SK-N-SH treated with all-trans-retinoic acid at 6 μM for 48 hours (cell line): Measurements from ENCODE around the gene GPHA2.

Experiments
- ATAC-seq: fragments of 200-7000 bp; cut with Tn5 transposase; 3 replicates; pipeline ENCODE4 v1.9.1; 2020; ENCODE audit warnings: mild to moderate bottlenecking, moderate library complexity
- ARNTL ChIP-seq: fragments of 450-650 bp; formaldehyde crosslinking; IDR thresholded peaks from 2 replicates; pipeline ENCODE4 v1.5.0; 2020; ENCODE audit warnings: low read depth, mild to moderate bottlenecking, moderate library complexity, borderline replicate concordance
- BACH2 ChIP-seq: fragments of 250-450 bp; sonication (Bioruptor Pico); IDR thresholded peaks from 2 replicates; pipeline ENCODE4 v1.9.0; 2021; ENCODE audit warnings: mild to moderate bottlenecking, borderline replicate concordance
- CSDC2 ChIP-seq: fragments of 250-450 bp; sonication (Bioruptor Pico); IDR thresholded peaks from 2 replicates; pipeline ENCODE4 v1.5.0; 2020; ENCODE audit warnings: mild to moderate bottlenecking, moderate library complexity
- ESRRG ChIP-seq: fragments of 250-450 bp; sonication (Bioruptor Pico); IDR thresholded peaks from 2 replicates; pipeline ENCODE4 v1.6.1; 2021; ENCODE audit warnings: mild to moderate bottlenecking
- GLIS3 ChIP-seq: fragments of 250-450 bp; sonication (Bioruptor Pico); IDR thresholded peaks from 2 replicates; pipeline ENCODE4 v1.5.0; 2020; ENCODE audit warnings: mild to moderate bottlenecking, moderate library complexity
- ISL1 ChIP-seq: fragments of 250-450 bp; sonication (Bioruptor Pico); IDR thresholded peaks from 2 replicates; pipeline ENCODE4 v2.1.2; 2022; ENCODE audit warnings: mild to moderate bottlenecking, moderate library complexity
- OSR1 ChIP-seq: fragments of 250-450 bp; sonication (Bioruptor Pico); IDR thresholded peaks from 2 replicates; pipeline ENCODE4 v1.8.0; 2022; ENCODE audit warnings: moderate library complexity, mild to moderate bottlenecking, inconsistent platforms
- PPARA ChIP-seq: fragments of 250-450 bp; sonication (Bioruptor Pico); IDR thresholded peaks from 2 replicates; pipeline ENCODE4 v1.5.0; 2020; ENCODE audit warnings: mild to moderate bottlenecking, borderline replicate concordance
- RARB ChIP-seq: fragments of 250-450 bp; sonication (Bioruptor Pico); IDR thresholded peaks from 2 replicates; pipeline ENCODE4 v1.8.0; 2021; ENCODE audit warnings: mild to moderate bottlenecking, moderate library complexity
- SNAI2 ChIP-seq: fragments of 250-450 bp; sonication (Bioruptor Pico); IDR thresholded peaks from 2 replicates; pipeline ENCODE4 v1.5.0; 2020; ENCODE audit warnings: mild to moderate bottlenecking, moderate library complexity
- TCF4 ChIP-seq: fragments of 250-450 bp; sonication (Bioruptor Pico); IDR thresholded peaks from 2 replicates; pipeline ENCODE4 v1.8.0; 2021; ENCODE audit warnings: mild to moderate bottlenecking, moderate library complexity, borderline replicate concordance
- ZC3H10 ChIP-seq: fragments of 250-450 bp; sonication (Bioruptor Pico); IDR thresholded peaks from 2 replicates; pipeline ENCODE4 v1.5.1; 2021; ENCODE audit warnings: mild to moderate bottlenecking, moderate library complexity
- ZFP3 ChIP-seq: fragments of 250-450 bp; sonication (Bioruptor Pico); IDR thresholded peaks from 2 replicates; pipeline ENCODE4 v1.5.0; 2020; ENCODE audit warnings: mild to moderate bottlenecking, moderate library complexity
- ZFP30 ChIP-seq: fragments of 450-650 bp; formaldehyde crosslinking; IDR thresholded peaks from 2 replicates; pipeline ENCODE4 v1.5.0; 2022; ENCODE audit warnings: mild to moderate bottlenecking, moderate library complexity
- ZNF565 ChIP-seq: fragments of 450-650 bp; formaldehyde crosslinking; conservative IDR thresholded peaks from 2 replicates; pipeline ENCODE4 v1.5.0; 2020; ENCODE audit warnings: low read depth, mild to moderate bottlenecking, moderate library complexity
- ZNF70 ChIP-seq: fragments of 450-650 bp; formaldehyde crosslinking; IDR thresholded peaks from 2 replicates; pipeline ENCODE4 v1.5.0; 2020; ENCODE audit warnings: mild to moderate bottlenecking, moderate library complexity
- ZNF8 ChIP-seq: fragments of 450-650 bp; formaldehyde crosslinking; IDR thresholded peaks from 2 replicates; pipeline ENCODE4 v1.5.0; 2020; ENCODE audit warnings: mild to moderate bottlenecking, moderate library complexity
- TF ChIP-seq, protein P1 (sequence below): fragments of 250-450 bp; sonication (Bioruptor Pico); IDR thresholded peaks from 2 replicates; pipeline ENCODE4 v1.8.0; 2020; ENCODE audit warnings: mild to moderate bottlenecking, moderate library complexity, borderline replicate concordance
- TF ChIP-seq, protein P2 (sequence below): fragments of 250-450 bp; sonication (Bioruptor Pico); IDR thresholded peaks from 2 replicates; pipeline ENCODE4 v1.8.0; 2021; ENCODE audit warnings: low read depth, mild to moderate bottlenecking, moderate library complexity, borderline replicate concordance
- TF ChIP-seq, protein P3 (sequence below): fragments of 250-450 bp; sonication (Bioruptor Pico); IDR thresholded peaks from 2 replicates; pipeline ENCODE4 v1.5.1; 2020; ENCODE audit warnings: low read depth, mild to moderate bottlenecking, moderate library complexity
- TF ChIP-seq, protein P4 (sequence below): fragments of 250-450 bp; sonication (Bioruptor Pico); IDR thresholded peaks from 2 replicates; pipeline ENCODE4 v1.5.0; 2020; ENCODE audit warnings: mild to moderate bottlenecking, moderate library complexity
- TF ChIP-seq, protein P5 (sequence below): fragments of 250-450 bp; sonication (Bioruptor Pico); IDR thresholded peaks from 2 replicates; pipeline ENCODE4 v1.5.1; 2021; ENCODE audit warnings: mild to moderate bottlenecking, moderate library complexity

The GPHA2 gene

DNA sequence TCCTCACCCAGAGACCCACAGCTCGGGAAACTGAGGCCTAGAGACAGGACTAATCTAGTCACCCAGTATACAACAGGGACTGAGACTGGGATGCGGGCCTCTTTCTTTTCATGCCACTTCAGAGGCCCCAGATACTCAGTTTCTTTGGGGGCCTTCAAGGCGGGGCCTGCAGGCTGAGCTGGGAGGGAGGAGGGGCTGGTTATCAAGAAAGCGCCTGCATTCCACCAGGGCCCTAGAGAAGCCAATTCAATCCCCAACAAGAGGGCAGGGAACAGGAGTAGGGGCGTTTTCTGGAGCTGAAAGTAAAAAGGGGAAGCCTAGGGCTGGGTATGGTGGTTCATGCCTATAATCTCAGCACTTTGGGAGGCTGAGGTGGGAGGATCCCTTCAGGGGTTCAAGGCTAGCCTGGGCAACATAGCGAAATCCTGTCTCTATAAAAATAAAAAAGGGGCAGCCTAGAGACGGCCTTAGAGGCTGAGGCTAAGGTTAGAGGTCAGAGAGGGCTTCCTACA is 20.3 kb downstream of the GPHA2 start (continued):
- no peak for TF ChIP-seq GLIS3 (CRISPR knock-in tag)

DNA sequence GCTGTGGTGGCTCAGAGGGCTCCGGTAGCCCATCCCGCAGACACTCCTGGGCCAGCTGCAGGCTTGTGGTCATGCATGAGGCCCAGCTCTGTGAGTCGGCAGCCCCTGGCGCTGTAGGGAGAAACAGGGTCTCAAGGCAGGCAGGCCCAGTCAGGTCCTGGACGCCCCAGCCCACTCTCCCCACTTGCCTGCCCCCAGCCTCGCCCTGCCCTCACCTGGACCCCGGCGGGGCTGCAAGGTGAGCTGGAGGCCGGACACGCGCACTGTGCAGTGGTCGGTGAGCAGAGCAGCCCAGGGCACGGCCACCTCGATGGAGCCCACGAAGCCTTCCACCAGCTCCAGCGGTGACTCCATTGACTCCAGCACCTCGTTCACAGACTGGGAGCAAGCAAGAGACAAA is 21.6 kb downstream of the GPHA2 start:
- no peak for ATAC-seq
- TF ChIP-seq ESRRG (no peak), ZNF565 (no peak), ZNF8 (no peak), ARNTL (CRISPR knock-in tag) (no peak), ISL1 (CRISPR knock-in tag) (no peak), ZFP30 (CRISPR knock-in tag) (no peak), ZFP3 (CRISPR knock-in tag) (no peak), RARB (CRISPR knock-in tag) (no peak), OSR1 (CRISPR knock-in tag) (no peak), ZNF70 (CRISPR knock-in tag) (no peak), BACH2 (CRISPR knock-in tag) (no peak)
- TF ChIP-seq, protein P1, sequence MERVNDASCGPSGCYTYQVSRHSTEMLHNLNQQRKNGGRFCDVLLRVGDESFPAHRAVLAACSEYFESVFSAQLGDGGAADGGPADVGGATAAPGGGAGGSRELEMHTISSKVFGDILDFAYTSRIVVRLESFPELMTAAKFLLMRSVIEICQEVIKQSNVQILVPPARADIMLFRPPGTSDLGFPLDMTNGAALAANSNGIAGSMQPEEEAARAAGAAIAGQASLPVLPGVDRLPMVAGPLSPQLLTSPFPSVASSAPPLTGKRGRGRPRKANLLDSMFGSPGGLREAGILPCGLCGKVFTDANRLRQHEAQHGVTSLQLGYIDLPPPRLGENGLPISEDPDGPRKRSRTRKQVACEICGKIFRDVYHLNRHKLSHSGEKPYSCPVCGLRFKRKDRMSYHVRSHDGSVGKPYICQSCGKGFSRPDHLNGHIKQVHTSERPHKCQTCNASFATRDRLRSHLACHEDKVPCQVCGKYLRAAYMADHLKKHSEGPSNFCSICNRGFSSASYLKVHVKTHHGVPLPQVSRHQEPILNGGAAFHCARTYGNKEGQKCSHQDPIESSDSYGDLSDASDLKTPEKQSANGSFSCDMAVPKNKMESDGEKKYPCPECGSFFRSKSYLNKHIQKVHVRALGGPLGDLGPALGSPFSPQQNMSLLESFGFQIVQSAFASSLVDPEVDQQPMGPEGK (CRISPR knock-in tag) = no peak
- TF ChIP-seq, protein P2, sequence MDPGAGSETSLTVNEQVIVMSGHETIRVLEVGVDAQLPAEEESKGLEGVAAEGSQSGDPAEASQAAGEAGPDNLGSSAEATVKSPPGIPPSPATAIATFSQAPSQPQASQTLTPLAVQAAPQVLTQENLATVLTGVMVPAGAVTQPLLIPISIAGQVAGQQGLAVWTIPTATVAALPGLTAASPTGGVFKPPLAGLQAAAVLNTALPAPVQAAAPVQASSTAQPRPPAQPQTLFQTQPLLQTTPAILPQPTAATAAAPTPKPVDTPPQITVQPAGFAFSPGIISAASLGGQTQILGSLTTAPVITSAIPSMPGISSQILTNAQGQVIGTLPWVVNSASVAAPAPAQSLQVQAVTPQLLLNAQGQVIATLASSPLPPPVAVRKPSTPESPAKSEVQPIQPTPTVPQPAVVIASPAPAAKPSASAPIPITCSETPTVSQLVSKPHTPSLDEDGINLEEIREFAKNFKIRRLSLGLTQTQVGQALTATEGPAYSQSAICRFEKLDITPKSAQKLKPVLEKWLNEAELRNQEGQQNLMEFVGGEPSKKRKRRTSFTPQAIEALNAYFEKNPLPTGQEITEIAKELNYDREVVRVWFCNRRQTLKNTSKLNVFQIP = no peak
- TF ChIP-seq, protein P3, sequence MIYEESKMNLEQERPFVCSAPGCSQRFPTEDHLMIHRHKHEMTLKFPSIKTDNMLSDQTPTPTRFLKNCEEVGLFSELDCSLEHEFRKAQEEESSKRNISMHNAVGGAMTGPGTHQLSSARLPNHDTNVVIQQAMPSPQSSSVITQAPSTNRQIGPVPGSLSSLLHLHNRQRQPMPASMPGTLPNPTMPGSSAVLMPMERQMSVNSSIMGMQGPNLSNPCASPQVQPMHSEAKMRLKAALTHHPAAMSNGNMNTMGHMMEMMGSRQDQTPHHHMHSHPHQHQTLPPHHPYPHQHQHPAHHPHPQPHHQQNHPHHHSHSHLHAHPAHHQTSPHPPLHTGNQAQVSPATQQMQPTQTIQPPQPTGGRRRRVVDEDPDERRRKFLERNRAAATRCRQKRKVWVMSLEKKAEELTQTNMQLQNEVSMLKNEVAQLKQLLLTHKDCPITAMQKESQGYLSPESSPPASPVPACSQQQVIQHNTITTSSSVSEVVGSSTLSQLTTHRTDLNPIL (CRISPR knock-in tag) = no peak

DNA sequence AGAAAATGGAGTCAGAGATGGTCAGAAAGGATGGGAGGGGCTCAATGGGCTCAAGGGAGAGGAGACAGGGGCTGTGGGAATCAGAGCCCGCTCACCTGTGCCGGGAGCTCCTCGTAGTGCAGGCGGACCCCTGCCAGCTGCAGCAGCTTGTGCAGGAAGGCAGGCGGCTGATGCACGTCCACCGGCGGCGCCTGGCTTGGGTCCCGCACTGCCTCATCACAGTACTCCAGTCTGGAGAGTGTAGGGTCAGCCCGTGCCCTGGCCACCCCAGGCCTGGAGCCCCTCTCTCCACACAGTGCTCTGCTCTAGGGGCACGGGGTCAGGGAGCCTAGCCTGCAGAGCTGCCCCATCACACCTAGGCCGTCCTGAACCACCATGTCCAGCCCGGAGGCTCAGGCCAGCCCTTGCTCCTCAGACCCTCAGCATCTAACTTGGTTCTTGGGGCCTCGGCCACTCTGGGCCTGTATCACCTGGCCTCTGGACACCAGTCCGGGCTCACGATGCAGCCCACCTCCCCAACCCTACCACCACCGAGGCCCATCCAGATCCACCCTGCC is 22.4 kb downstream of the GPHA2 start:
- no peak for ATAC-seq
- no peak for TF ChIP-seq ESRRG
- no peak for TF ChIP-seq ARNTL (CRISPR knock-in tag)
- no peak for TF ChIP-seq OSR1 (CRISPR knock-in tag)
- TF ChIP-seq ZNF8 = no peak
- TF ChIP-seq, protein P4, sequence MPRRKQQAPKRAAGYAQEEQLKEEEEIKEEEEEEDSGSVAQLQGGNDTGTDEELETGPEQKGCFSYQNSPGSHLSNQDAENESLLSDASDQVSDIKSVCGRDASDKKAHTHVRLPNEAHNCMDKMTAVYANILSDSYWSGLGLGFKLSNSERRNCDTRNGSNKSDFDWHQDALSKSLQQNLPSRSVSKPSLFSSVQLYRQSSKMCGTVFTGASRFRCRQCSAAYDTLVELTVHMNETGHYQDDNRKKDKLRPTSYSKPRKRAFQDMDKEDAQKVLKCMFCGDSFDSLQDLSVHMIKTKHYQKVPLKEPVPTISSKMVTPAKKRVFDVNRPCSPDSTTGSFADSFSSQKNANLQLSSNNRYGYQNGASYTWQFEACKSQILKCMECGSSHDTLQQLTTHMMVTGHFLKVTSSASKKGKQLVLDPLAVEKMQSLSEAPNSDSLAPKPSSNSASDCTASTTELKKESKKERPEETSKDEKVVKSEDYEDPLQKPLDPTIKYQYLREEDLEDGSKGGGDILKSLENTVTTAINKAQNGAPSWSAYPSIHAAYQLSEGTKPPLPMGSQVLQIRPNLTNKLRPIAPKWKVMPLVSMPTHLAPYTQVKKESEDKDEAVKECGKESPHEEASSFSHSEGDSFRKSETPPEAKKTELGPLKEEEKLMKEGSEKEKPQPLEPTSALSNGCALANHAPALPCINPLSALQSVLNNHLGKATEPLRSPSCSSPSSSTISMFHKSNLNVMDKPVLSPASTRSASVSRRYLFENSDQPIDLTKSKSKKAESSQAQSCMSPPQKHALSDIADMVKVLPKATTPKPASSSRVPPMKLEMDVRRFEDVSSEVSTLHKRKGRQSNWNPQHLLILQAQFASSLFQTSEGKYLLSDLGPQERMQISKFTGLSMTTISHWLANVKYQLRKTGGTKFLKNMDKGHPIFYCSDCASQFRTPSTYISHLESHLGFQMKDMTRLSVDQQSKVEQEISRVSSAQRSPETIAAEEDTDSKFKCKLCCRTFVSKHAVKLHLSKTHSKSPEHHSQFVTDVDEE (CRISPR knock-in tag) = no peak
- TF ChIP-seq GLIS3 (CRISPR knock-in tag) = no peak
- no peak for TF ChIP-seq BACH2 (CRISPR knock-in tag)
- no peak for TF ChIP-seq CSDC2 (CRISPR knock-in tag)
- no peak for TF ChIP-seq PPARA
- no peak for TF ChIP-seq ISL1 (CRISPR knock-in tag)
- TF ChIP-seq ZFP30 (CRISPR knock-in tag) = no peak
- TF ChIP-seq, protein P1 (CRISPR knock-in tag) = no peak
- TF ChIP-seq, protein P5, sequence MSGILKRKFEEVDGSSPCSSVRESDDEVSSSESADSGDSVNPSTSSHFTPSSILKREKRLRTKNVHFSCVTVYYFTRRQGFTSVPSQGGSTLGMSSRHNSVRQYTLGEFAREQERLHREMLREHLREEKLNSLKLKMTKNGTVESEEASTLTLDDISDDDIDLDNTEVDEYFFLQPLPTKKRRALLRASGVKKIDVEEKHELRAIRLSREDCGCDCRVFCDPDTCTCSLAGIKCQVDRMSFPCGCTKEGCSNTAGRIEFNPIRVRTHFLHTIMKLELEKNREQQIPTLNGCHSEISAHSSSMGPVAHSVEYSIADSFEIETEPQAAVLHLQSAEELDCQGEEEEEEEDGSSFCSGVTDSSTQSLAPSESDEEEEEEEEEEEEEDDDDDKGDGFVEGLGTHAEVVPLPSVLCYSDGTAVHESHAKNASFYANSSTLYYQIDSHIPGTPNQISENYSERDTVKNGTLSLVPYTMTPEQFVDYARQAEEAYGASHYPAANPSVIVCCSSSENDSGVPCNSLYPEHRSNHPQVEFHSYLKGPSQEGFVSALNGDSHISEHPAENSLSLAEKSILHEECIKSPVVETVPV (CRISPR knock-in tag) = no peak
- no peak for TF ChIP-seq TCF4 (CRISPR knock-in tag)
- no peak for TF ChIP-seq ZNF70 (CRISPR knock-in tag)
- no peak for TF ChIP-seq SNAI2 (CRISPR knock-in tag)
- no peak for TF ChIP-seq ZC3H10 (CRISPR knock-in tag)
- TF ChIP-seq, protein P2 = no peak
